ENCODE measurements around the gene GAS6. TPM values are rescaled to one million over a fixed set of nuclear protein-coding genes. Genes with fewer than 3 reads are reported as not detected.

Gene GAS6
- total and polyA plus RNA-seq, 2 experiments from 2014 or later, result 91.8 to 112 TPM

- no peak overlapping the region for H3K4me3 ChIP-seq
- peak in 1 of 2 donors; percentile 34 for DNase-seq (ENCODE audit: low read depth in 1 of 2, low spot score in 1 of 2)
- no peaks in the 10 kb centered on the region for H3K27me3 ChIP-seq
- H3K9me3 ChIP-seq (ENCODE audit: low read depth), result no peaks in the 10 kb centered on the region
- TF ChIP-seq CTCF (IDR thresholded peaks at IDR 0.05; ENCODE audit: low read depth, low read length), result no peak
- H3K4me1 ChIP-seq (ENCODE audit: low read depth), result peaks cover 16% of the 10 kb centered on the region
- H3K27ac ChIP-seq, result no peak overlapping the region
- no peaks in the 10 kb centered on the region for H3K36me3 ChIP-seq
Observed at GRCh38 chr13:113887700-113888201, 23.9 kb upstream of the GAS6 start.

DNA sequence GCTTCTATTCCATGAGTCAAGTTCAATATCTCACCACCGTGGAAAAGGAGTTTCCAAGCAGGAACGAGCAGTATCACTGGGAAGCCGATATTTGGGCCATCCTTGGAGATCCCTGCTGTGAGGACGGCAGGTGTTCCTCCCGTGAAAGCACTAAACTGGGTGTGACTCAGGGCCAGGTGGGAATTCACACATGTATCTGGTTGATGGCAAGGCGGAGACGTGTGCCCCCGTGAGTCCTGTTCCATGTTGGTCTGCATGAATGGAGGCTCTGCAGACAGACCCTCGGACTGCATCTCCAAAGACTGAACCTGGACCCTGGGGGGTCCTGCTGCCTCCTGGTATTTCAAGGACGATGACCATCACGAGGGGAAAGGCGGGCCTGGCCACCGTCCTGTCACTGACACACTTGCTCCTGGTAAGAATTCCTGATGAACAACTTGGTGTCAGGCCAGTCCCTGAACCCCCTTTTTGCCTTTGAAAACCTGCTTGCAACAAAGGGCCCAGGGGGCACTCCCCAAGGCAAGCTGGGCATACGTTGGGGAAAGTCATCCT is 22.8 kb upstream of the GAS6 start:
- Histone ChIP-seq H3K27ac (no peak overlapping the region), H3K4me1 (ENCODE audit: low read depth) (peaks cover 22% of the 10 kb centered on the region), H3K4me3 (no peak overlapping the region), H3K36me3 (no peaks in the 10 kb centered on the region), H3K9me3 (ENCODE audit: low read depth) (no peaks in the 10 kb centered on the region), H3K27me3 (no peaks in the 10 kb centered on the region)
- DNase-seq (ENCODE audit: low read depth in 1 of 2, low spot score in 1 of 2), result no peak
- no peak for TF ChIP-seq CTCF (IDR thresholded peaks at IDR 0.05; ENCODE audit: low read depth, low read length)

GRCh38 chr13:113884821-113885220 is 20.9 kb upstream of the GAS6 start:
- Histone ChIP-seq H3K27ac (no peak overlapping the region), H3K4me3 (no peak overlapping the region), H3K36me3 (no peaks in the 10 kb centered on the region), H3K27me3 (no peaks in the 10 kb centered on the region), H3K9me3 (ENCODE audit: low read depth) (no peaks in the 10 kb centered on the region), H3K4me1 (ENCODE audit: low read depth) (peaks cover 26% of the 10 kb centered on the region)
- no peak for TF ChIP-seq CTCF (IDR thresholded peaks at IDR 0.05; ENCODE audit: low read depth, low read length)
- DNase-seq (ENCODE audit: low read depth in 1 of 2, low spot score in 1 of 2), result no peak

DNA sequence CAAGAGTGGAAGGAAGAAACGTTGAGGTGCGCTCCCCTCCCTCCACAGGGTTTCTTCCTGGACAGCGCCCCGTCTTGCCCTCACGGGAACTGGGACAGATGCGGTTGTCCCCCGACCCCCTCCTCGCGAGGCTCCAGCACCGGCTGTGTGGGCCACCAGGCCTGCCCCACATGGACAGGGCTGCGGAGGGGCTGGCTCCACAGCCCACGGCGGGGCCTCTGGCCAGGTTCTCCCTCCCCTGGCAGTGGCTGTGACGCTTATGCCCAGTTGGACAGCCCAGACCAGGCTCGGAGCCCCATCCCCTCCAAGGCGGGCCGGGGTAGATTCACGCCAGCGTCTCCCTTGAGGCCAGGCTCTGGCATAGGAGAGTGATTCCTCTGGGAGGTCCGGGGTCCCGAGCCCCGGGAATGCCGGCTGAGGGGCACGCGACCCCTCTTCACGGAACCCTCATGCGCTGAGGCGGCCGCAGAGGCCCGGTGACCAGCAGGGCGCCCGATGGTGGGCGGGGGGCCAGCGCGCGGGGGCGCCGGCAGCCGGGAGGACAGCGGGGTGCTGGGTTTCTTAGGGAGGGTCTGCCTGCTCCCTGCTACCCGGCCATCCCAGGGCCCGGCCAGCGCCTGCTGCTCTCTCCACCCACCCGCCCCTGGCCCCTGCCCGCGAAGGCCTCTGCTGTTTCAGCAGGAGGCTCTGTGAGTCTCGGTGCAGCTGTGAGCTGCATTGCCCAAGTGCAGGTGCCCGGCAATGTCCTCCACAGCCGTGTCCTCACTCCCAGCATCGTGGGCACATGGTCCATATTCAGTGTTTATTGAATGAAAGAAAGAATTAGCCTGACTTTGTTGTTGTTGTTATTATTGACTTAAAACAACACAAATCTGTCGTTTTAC is 20.3 kb upstream of the GAS6 start:
- no peak for TF ChIP-seq CTCF (IDR thresholded peaks at IDR 0.05; ENCODE audit: low read depth, low read length)
- Histone ChIP-seq H3K27ac (no peak overlapping the region), H3K4me1 (ENCODE audit: low read depth) (peaks cover 32% of the 10 kb centered on the region), H3K36me3 (no peaks in the 10 kb centered on the region), H3K4me3 (no peak overlapping the region), H3K27me3 (no peaks in the 10 kb centered on the region), H3K9me3 (ENCODE audit: low read depth) (no peaks in the 10 kb centered on the region)
- DNase-seq (ENCODE audit: low read depth in 1 of 2, low spot score in 1 of 2), result no peak

- no peak for DNase-seq (ENCODE audit: low read depth in 1 of 2, low spot score in 1 of 2)
- H3K27ac ChIP-seq, result no peak overlapping the region
- no peaks in the 10 kb centered on the region for H3K9me3 ChIP-seq (ENCODE audit: low read depth)
- no peaks in the 10 kb centered on the region for H3K27me3 ChIP-seq
- H3K4me1 ChIP-seq (ENCODE audit: low read depth), result peaks cover 38% of the 10 kb centered on the region
- H3K4me3 ChIP-seq, result no peak overlapping the region
- no peak for TF ChIP-seq CTCF (IDR thresholded peaks at IDR 0.05; ENCODE audit: low read depth, low read length)
- no peaks in the 10 kb centered on the region for H3K36me3 ChIP-seq
Observed at GRCh38 chr13:113883314-113883811, 19.5 kb upstream of the GAS6 start.
